NCI-H146 treated with DMSO at 0.1 percent for 48 hours (cell line): Measurements from ENCODE around the gene CCDC120.

ENCODE experiments used
- DNase-seq: peaks from one replicate; lab custom pipeline; 2025; ENCODE audit not compliant: unreplicated experiment; lab: John Stamatoyannopoulos, UW

The CCDC120 gene

GRCh38 chrX:49100704-49101628 is 42.2 kb downstream of the CCDC120 start:
- peak; percentile 87 for DNase-seq

- no peak for DNase-seq
Measured at GRCh38 chrX:49101629-49101984, 42.8 kb downstream of the CCDC120 start.

- DNase-seq, result no peak
Measured at GRCh38 chrX:49102190-49102589, 43.4 kb downstream of the CCDC120 start.

- DNase-seq, result no peak
Measured at GRCh38 chrX:49103637-49104036, 44.8 kb downstream of the CCDC120 start.

- no peak for DNase-seq
Measured at GRCh38 chrX:49106296-49106695, 47.5 kb downstream of the CCDC120 start.

GRCh38 chrX:49106930-49107329 is 48.1 kb downstream of the CCDC120 start:
- no peak for DNase-seq

GRCh38 chrX:49108641-49109040 is 49.8 kb downstream of the CCDC120 start:
- DNase-seq, result no peak

- DNase-seq, result no peak
Measured at GRCh38 chrX:49110417-49110816, 51.6 kb downstream of the CCDC120 start.

GRCh38 chrX:49111791-49112190 is 53.0 kb downstream of the CCDC120 start:
- DNase-seq, result no peak

- DNase-seq, result no peak
Measured at GRCh38 chrX:49116076-49116475, 57.3 kb downstream of the CCDC120 start.

- DNase-seq, result no peak
Measured at GRCh38 chrX:49116716-49117115, 57.9 kb downstream of the CCDC120 start.

- no peak for DNase-seq
Measured at GRCh38 chrX:49117581-49117980, 58.8 kb downstream of the CCDC120 start.
